LNCAP (cell line): Measurements from ENCODE around the gene AKAP11.

ENCODE experiments used
- TF ChIP-seq, protein P1 (sequence below): fragments of 450-650 bp; IDR thresholded peaks from 2 replicates; pipeline ENCODE4 v1.5.1; 2017; ENCODE audit warnings: mild to moderate bottlenecking

The AKAP11 gene

DNA sequence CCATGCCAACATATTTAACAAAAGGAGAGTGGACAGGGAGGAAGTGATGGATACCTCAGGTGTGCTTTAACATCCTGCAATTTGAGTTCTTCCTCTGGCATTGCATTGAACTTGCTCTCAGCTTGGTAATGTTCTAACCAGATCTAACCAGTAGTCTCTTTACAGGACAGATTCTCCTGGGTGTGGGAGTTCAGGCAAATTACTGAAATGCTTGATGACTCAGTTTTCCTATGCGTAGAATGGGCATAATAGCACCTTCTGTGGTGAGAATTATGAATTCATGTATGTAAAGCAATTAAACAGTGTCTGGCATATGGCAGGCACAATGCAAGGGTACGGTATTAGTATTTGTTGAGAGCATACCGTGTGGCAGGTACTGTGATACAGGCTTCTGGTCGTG is 3.6 kb downstream of the AKAP11 start:
- TF ChIP-seq, protein P1, sequence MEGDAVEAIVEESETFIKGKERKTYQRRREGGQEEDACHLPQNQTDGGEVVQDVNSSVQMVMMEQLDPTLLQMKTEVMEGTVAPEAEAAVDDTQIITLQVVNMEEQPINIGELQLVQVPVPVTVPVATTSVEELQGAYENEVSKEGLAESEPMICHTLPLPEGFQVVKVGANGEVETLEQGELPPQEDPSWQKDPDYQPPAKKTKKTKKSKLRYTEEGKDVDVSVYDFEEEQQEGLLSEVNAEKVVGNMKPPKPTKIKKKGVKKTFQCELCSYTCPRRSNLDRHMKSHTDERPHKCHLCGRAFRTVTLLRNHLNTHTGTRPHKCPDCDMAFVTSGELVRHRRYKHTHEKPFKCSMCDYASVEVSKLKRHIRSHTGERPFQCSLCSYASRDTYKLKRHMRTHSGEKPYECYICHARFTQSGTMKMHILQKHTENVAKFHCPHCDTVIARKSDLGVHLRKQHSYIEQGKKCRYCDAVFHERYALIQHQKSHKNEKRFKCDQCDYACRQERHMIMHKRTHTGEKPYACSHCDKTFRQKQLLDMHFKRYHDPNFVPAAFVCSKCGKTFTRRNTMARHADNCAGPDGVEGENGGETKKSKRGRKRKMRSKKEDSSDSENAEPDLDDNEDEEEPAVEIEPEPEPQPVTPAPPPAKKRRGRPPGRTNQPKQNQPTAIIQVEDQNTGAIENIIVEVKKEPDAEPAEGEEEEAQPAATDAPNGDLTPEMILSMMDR, result no peak

DNA sequence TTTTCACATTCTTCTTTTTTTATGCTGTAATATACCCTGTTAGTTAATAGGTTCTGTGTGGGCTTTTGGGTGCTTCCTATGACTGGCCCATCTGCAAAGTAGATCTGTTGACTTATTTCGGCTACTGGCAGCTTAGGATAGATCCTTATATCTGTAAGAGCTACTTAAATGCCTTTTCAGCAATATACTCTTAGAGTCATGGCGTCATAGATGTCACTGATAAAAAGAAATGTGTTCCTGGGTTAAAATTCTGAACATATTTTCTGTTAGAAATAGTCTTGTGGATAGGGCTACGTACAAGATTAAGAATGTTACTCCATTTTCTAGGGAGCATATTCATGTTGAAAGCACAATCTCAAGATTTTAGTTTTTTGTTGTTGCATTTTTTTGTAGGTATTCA is 4.7 kb downstream of the AKAP11 start:
- TF ChIP-seq, protein P1, result no peak

DNA sequence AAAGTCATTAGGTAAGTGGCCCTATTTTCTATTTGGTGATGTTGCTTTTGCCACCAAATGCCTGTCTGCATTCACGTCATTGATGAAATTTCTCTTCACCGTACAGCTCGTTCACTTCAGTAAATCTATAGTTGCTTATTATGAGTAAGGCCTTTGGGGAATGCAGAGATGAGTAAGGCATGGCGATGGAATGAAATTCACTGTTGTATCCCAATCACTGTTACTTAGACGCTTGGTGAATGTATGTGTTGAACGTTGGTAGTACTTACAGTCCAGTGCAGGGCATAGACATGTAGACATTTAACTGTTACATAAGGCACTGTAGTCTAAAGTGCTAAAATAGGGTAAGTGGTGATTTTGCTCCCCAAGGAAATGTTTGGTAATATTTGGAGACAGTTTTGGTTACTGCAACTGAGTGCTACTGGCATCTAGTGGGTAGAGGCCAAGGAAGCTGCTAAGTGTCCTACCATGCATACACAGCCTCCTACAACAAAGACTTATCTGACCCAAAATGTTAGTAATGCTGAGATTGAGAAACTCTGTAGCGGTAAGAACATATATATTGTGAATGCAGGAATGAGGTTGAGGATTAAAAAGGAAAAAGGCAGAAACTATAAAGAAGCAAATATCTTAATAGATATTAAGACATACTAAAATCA is 5.8 kb downstream of the AKAP11 start:
- TF ChIP-seq, protein P1, result no peak

DNA sequence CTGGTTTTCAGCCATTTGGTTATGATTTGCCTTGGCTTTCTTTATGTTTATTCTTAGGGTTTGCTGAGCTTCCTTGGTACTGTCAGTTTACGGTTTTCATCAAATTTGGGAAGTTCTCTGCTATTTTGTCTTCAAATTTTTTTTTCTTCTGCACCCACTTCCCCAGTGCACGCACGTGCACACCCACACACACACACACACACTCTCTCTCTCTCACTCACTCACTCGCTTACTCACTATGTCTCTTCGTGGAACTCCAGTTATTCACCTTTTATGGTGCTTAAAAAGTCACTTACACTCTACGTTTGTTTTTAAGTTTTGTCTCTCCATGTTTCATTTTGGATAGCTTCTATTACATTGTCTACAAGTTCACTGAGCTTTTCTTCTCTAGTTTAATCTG is 7.1 kb downstream of the AKAP11 start:
- TF ChIP-seq, protein P1, result no peak

DNA sequence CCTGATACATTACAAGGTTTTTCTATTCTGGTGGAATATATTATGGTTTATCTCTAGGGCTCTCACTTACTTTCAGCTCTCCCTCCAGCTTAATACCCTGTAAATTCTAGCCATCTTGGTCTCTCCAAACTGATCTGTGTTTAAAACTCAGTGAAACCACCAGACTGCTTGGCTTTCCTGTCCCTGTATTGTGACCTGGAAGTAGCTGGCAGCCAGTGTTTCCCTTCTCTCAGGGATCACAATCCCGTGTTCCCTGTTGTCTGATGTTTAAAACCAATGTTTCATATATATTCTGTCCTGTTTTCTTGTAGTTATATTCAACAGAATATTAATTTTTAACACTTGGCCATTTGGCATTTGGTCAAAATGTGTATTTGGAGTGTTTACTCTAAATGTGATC is 8.0 kb downstream of the AKAP11 start:
- TF ChIP-seq, protein P1, result no peak

DNA sequence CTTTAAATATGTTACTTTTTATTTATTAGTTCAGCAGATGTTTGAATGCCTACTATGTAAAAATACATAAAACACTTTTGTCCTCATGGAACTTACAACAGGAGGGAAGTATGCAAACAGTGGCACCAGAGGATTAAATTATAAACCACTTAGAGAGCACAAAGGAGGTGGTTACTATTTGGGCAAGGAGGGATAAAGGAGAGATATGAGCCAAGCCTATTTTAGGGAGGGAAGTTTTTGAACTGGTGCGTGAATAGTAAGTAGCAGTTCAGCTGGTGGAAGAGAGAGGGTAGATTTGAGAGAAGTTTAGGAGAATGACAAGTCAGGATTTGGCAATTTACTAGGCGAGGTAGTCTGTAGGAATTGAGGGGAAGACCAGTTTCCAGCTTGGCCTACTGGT is 8.6 kb downstream of the AKAP11 start:
- TF ChIP-seq, protein P1, result no peak

DNA sequence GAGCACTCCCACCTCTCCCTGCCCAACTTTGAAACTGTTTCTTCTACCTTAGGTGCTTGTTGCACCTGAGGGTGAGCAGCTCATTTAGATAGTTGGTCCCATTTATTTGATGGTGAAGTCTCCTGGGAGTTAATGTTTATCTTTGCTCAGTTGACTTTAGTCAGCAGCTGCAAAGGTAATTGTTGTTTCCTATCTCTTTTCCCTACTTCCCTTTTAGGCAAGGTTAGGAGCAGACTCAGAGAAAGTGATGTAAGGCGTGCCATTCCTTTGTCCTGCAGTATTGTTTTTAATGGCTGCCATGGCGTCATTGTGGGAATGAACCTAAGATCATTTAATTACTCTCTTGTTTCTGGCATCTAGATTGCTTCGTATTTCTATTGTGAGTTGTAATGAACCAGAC is 11.6 kb downstream of the AKAP11 start:
- TF ChIP-seq, protein P1, result no peak

DNA sequence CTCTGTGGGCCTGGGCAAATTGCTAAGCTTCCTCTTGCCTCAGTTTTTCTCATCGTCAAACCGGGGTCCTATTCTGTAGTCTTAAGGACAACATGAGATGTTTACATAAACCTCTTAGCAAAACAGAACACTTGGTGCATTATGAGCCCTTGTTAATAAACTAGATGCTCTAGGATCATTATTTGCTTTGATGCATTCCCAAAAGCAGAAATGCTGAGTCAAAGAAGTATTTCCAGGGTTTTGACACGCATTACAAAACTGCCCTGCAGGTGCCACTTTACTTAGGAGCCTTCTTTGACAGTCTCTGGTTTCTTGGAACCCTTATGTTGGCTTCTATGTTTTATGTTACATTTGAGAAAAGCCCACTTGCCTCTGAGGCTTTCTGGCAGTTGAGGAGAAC is 12.1 kb downstream of the AKAP11 start:
- TF ChIP-seq, protein P1, result no peak
